Measurements from ENCODE around the gene ERLIN1.

Gene ERLIN1

GRCh38 chr10:100141446-100142087 lies 44.3 kb downstream of the ERLIN1 start:
- no peak for DNase-seq (ENCODE audit: low spot score)
- no peak overlapping the region for H3K27ac ChIP-seq (replicated peaks; ENCODE audit: low read length)
- H2BK15ac ChIP-seq (ENCODE audit: low read length), result no peak overlapping the region
- H3K4me2 ChIP-seq (ENCODE audit: insufficient read depth, low read length, poor library complexity, severe bottlenecking), result no peak overlapping the region
- no peak overlapping the region for H3K4ac ChIP-seq (ENCODE audit: low read length)
- no peaks in the 10 kb centered on the region for H3K9me3 ChIP-seq (replicated peaks in 1 of 2; ENCODE audit: control insufficient read depth in 2 of 2, insufficient read depth in 1 of 2, low read depth in 1 of 2, low read length in 2 of 2)
- no peak overlapping the region for H3K18ac ChIP-seq (ENCODE audit: low read length)
- H3K9ac ChIP-seq (ENCODE audit: low read depth, low read length, poor library complexity), result no peak overlapping the region
- no peak overlapping the region for H2BK120ac ChIP-seq (ENCODE audit: low read depth, low read length)
- no peak overlapping the region for H2BK5ac ChIP-seq (ENCODE audit: low read length)
- no peak overlapping the region for H3K23ac ChIP-seq (ENCODE audit: low read depth, low read length, poor library complexity)
- no peaks in the 10 kb centered on the region for H3K4me1 ChIP-seq (ENCODE audit: control insufficient read depth in 2 of 2, insufficient read depth in 1 of 2, low read depth in 1 of 2, low read length in 2 of 2)
- H3K14ac ChIP-seq (ENCODE audit: low read length), result no peak overlapping the region
- no peaks in the 10 kb centered on the region for H3K36me3 ChIP-seq (replicated peaks in 1 of 2; ENCODE audit: control insufficient read depth in 2 of 2, insufficient read depth in 2 of 2, low read length in 2 of 2)
- no peak overlapping the region for H2BK12ac ChIP-seq (ENCODE audit: low read length)
- no peaks in the 10 kb centered on the region for H3K79me1 ChIP-seq (ENCODE audit: low read depth, low read length)
- WGBS, 2 donors (ENCODE audit: extremely low coverage in 2 of 2, insufficient read length in 2 of 2, insufficient replicate concordance in 1 of 2), result no CpG with 5 or more reads among the region's 5 CpGs
- no peak overlapping the region for H2AFZ ChIP-seq (ENCODE audit: low read length)
- no peak overlapping the region for H2AK5ac ChIP-seq (ENCODE audit: low read depth, low read length)
- H3K27me3 ChIP-seq (ENCODE audit: control insufficient read depth in 3 of 3, insufficient read depth in 3 of 3, low read depth in 1 of 3, low read length in 3 of 3), result peaks cover 0 to 11% (median 0%) of the 10 kb centered on the region in 3 experiments
- H4K91ac ChIP-seq (ENCODE audit: low read depth, low read length, poor library complexity), result no peak overlapping the region
- no peak overlapping the region for H3K4me3 ChIP-seq (ENCODE audit: low read length in 2 of 2)
- H4K8ac ChIP-seq (ENCODE audit: low read depth, low read length), result no peak overlapping the region

DNA sequence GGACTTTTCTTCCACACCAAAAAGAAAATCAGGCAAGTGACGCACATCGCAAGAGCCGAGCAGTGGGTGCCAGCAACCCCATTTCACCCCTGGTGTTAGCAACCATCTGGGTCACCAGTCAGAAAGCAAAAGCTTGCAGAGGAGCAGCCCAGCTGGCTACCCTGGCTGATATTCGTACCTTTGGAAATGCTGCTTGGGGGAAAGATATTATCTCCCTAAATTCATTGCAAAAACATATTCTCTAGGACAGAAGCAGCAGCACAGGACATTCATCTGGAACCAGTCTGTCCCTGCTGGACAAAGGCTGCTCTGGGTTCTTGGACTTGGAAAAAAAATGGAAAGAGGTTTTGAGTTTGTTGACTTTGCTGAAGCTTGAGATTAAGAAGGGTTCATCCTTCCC lies 45.8 kb downstream of the ERLIN1 start:
- Histone ChIP-seq H4K8ac (ENCODE audit: low read depth, low read length) (no peak overlapping the region), H3K79me1 (ENCODE audit: low read depth, low read length) (no peaks in the 10 kb centered on the region), H3K4me3 (ENCODE audit: low read length in 2 of 2) (peak overlapping the region in 1 of 2 donors; percentile 29), H3K18ac (ENCODE audit: low read length) (no peak overlapping the region), H3K4me1 (ENCODE audit: control insufficient read depth in 2 of 2, insufficient read depth in 1 of 2, low read depth in 1 of 2, low read length in 2 of 2) (no peaks in the 10 kb centered on the region), H2BK15ac (ENCODE audit: low read length) (no peak overlapping the region), H3K27ac (replicated peaks; ENCODE audit: low read length) (no peak overlapping the region), H3K4me2 (ENCODE audit: insufficient read depth, low read length, poor library complexity, severe bottlenecking) (no peak overlapping the region), H3K9me3 (replicated peaks in 1 of 2; ENCODE audit: control insufficient read depth in 2 of 2, insufficient read depth in 1 of 2, low read depth in 1 of 2, low read length in 2 of 2) (peaks cover 0 to under 1% of the 10 kb centered on the region in 2 donors), H2AFZ (ENCODE audit: low read length) (no peak overlapping the region), H3K36me3 (replicated peaks in 1 of 2; ENCODE audit: control insufficient read depth in 2 of 2, insufficient read depth in 2 of 2, low read length in 2 of 2) (no peaks in the 10 kb centered on the region), H3K14ac (ENCODE audit: low read length) (no peak overlapping the region), H2BK5ac (ENCODE audit: low read length) (no peak overlapping the region), H2BK12ac (ENCODE audit: low read length) (no peak overlapping the region), H4K91ac (ENCODE audit: low read depth, low read length, poor library complexity) (no peak overlapping the region), H3K23ac (ENCODE audit: low read depth, low read length, poor library complexity) (no peak overlapping the region), H3K4ac (ENCODE audit: low read length) (no peak overlapping the region), H3K9ac (ENCODE audit: low read depth, low read length, poor library complexity) (no peak overlapping the region), H2AK5ac (ENCODE audit: low read depth, low read length) (no peak overlapping the region), H2BK120ac (ENCODE audit: low read depth, low read length) (no peak overlapping the region), H3K27me3 (ENCODE audit: control insufficient read depth in 3 of 3, insufficient read depth in 3 of 3, low read depth in 1 of 3, low read length in 3 of 3) (peaks cover 0 to 15% (median 0%) of the 10 kb centered on the region in 3 experiments)
- no CpG with 5 or more reads among the region's 4 CpGs for WGBS, 2 donors (ENCODE audit: extremely low coverage in 2 of 2, insufficient read length in 2 of 2, insufficient replicate concordance in 1 of 2)
- DNase-seq (ENCODE audit: low spot score), result no peak

DNA sequence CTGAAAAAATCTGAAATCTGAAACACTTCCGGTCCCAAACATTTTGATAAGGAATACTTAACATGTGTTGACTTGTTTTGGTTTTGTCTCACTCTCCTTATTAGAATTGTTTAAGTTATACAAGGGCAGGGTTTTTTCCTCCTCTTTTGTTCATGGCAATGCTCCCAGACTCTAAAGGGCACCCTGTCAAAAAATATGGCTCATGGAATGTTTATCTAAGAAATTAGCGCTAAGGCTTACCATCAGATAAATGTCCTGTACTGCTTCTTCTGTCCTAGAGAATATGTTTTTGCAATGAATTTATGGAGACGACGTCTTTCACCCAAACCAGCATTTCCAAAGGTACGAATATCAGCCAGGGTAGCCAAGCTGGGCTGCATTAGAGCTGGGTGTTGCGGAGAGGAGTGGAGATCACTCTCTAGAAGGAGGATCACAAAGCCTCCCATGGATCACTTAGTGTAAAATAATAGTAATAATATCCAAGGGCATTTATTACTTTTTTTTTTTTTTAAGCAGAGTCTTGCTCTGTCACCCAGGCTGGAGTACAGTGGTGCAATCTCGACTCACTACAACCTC lies 46.8 kb downstream of the ERLIN1 start:
- Histone ChIP-seq H3K27ac (replicated peaks; ENCODE audit: low read length) (no peak overlapping the region), H2BK12ac (ENCODE audit: low read length) (no peak overlapping the region), H3K14ac (ENCODE audit: low read length) (no peak overlapping the region), H2AFZ (ENCODE audit: low read length) (no peak overlapping the region), H2BK15ac (ENCODE audit: low read length) (no peak overlapping the region), H3K4ac (ENCODE audit: low read length) (no peak overlapping the region), H3K4me1 (ENCODE audit: control insufficient read depth in 2 of 2, insufficient read depth in 1 of 2, low read depth in 1 of 2, low read length in 2 of 2) (no peaks in the 10 kb centered on the region), H4K91ac (ENCODE audit: low read depth, low read length, poor library complexity) (no peak overlapping the region), H3K27me3 (ENCODE audit: control insufficient read depth in 3 of 3, insufficient read depth in 3 of 3, low read depth in 1 of 3, low read length in 3 of 3) (peaks cover 0 to 15% (median 0%) of the 10 kb centered on the region in 3 experiments), H3K36me3 (replicated peaks in 1 of 2; ENCODE audit: control insufficient read depth in 2 of 2, insufficient read depth in 2 of 2, low read length in 2 of 2) (no peaks in the 10 kb centered on the region), H3K18ac (ENCODE audit: low read length) (no peak overlapping the region), H3K23ac (ENCODE audit: low read depth, low read length, poor library complexity) (no peak overlapping the region), H2BK120ac (ENCODE audit: low read depth, low read length) (no peak overlapping the region), H4K8ac (ENCODE audit: low read depth, low read length) (no peak overlapping the region), H3K4me2 (ENCODE audit: insufficient read depth, low read length, poor library complexity, severe bottlenecking) (no peak overlapping the region), H3K9me3 (replicated peaks in 1 of 2; ENCODE audit: control insufficient read depth in 2 of 2, insufficient read depth in 1 of 2, low read depth in 1 of 2, low read length in 2 of 2) (peaks cover 3 to 6% of the 10 kb centered on the region in 2 donors), H3K79me1 (ENCODE audit: low read depth, low read length) (no peaks in the 10 kb centered on the region), H2AK5ac (ENCODE audit: low read depth, low read length) (no peak overlapping the region), H3K4me3 (ENCODE audit: low read length in 2 of 2) (no peak overlapping the region), H3K9ac (ENCODE audit: low read depth, low read length, poor library complexity) (no peak overlapping the region), H2BK5ac (ENCODE audit: low read length) (no peak overlapping the region)
- WGBS, 2 donors (ENCODE audit: extremely low coverage in 2 of 2, insufficient read length in 2 of 2, insufficient replicate concordance in 1 of 2), result no CpG with 5 or more reads among the region's 7 CpGs
- no peak for DNase-seq (ENCODE audit: low spot score)

DNA sequence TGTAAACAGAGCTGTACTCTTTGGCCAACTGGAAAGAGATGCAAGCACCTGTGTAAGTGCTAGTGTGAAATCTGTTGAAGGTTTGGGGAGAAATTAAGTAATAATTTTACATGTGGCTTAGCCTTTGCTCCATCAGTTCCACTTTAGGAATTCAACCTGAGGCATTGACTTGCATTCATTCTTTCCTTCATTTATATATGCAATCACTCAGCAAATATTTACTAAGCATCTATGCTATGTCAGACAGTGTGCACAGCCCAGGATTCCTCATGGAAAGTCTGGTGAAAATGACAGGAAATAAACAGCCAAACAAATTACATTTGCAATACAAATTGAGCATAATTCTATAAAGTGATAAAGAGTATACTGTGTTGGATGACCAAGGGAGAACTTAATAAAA lies 50.3 kb downstream of the ERLIN1 start:
- Histone ChIP-seq H3K4me3 (ENCODE audit: low read length in 2 of 2) (no peak overlapping the region), H3K9me3 (replicated peaks in 1 of 2; ENCODE audit: control insufficient read depth in 2 of 2, insufficient read depth in 1 of 2, low read depth in 1 of 2, low read length in 2 of 2) (peaks cover 3 to 6% of the 10 kb centered on the region in 2 donors), H2AK5ac (ENCODE audit: low read depth, low read length) (no peak overlapping the region), H4K8ac (ENCODE audit: low read depth, low read length) (no peak overlapping the region), H2BK15ac (ENCODE audit: low read length) (no peak overlapping the region), H3K4me1 (ENCODE audit: control insufficient read depth in 2 of 2, insufficient read depth in 1 of 2, low read depth in 1 of 2, low read length in 2 of 2) (no peaks in the 10 kb centered on the region), H3K4ac (ENCODE audit: low read length) (no peak overlapping the region), H3K4me2 (ENCODE audit: insufficient read depth, low read length, poor library complexity, severe bottlenecking) (no peak overlapping the region), H3K27me3 (ENCODE audit: control insufficient read depth in 3 of 3, insufficient read depth in 3 of 3, low read depth in 1 of 3, low read length in 3 of 3) (peaks cover 0 to 12% (median 0%) of the 10 kb centered on the region in 3 experiments), H3K9ac (ENCODE audit: low read depth, low read length, poor library complexity) (no peak overlapping the region), H3K79me1 (ENCODE audit: low read depth, low read length) (no peaks in the 10 kb centered on the region), H3K36me3 (replicated peaks in 1 of 2; ENCODE audit: control insufficient read depth in 2 of 2, insufficient read depth in 2 of 2, low read length in 2 of 2) (no peaks in the 10 kb centered on the region), H3K27ac (replicated peaks; ENCODE audit: low read length) (no peak overlapping the region), H2AFZ (ENCODE audit: low read length) (no peak overlapping the region), H2BK5ac (ENCODE audit: low read length) (no peak overlapping the region), H2BK120ac (ENCODE audit: low read depth, low read length) (no peak overlapping the region), H3K18ac (ENCODE audit: low read length) (no peak overlapping the region), H3K23ac (ENCODE audit: low read depth, low read length, poor library complexity) (no peak overlapping the region), H2BK12ac (ENCODE audit: low read length) (no peak overlapping the region), H3K14ac (ENCODE audit: low read length) (no peak overlapping the region), H4K91ac (ENCODE audit: low read depth, low read length, poor library complexity) (no peak overlapping the region)
- DNase-seq (ENCODE audit: low spot score), result no peak

Data from neuronal stem cell (in vitro differentiated cells).